ENCODE measurements around the gene PARP15. TPM values are rescaled to one million over a fixed set of nuclear protein-coding genes. Genes with fewer than 3 reads are reported as not detected.

PARP15 gene
- total RNA-seq, 4 donors from 2014 or later = 0.39 to 2.3 (median 0.65) TPM

DNA sequence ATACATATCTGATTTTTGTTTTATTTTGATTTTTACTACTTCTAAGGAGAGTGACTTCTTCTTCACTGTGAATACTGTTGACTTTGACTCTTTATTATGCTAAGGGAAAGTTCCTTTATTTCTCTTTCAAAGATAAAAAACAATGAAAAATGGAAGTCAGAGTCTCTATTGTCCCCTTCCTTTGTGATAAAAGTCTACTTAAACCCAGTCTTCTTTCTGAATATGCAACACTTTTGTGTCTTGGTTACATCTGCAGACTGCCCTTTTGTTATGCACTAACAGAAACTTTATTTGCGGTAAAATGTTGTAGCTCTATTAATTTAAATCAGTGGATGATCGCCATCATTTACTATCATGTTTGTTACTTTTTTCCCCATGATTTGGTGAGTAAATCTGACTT lies 13.2 kb downstream of the PARP15 start:
- Histone ChIP-seq H3K4me1 (no peaks in the 10 kb centered on the region), H3K36me3 (no peaks in the 10 kb centered on the region), H3K4me3 (no peak overlapping the region), H3K9me3 (no peaks in the 10 kb centered on the region), H3K27me3 (no peaks in the 10 kb centered on the region), H3K27ac (replicated peaks in 1 of 4) (no peak overlapping the region)
- intact Hi-C loops (cut with DNase I) = no loop called here
- no peak for TF ChIP-seq POLR2A (IDR thresholded peaks at IDR 0.05; ENCODE audit: low read depth)
- 99% methylated on average over 2 of the region's 2 CpGs for WGBS
- DNase-seq (ENCODE audit: extremely low spot score) = no peak

DNA sequence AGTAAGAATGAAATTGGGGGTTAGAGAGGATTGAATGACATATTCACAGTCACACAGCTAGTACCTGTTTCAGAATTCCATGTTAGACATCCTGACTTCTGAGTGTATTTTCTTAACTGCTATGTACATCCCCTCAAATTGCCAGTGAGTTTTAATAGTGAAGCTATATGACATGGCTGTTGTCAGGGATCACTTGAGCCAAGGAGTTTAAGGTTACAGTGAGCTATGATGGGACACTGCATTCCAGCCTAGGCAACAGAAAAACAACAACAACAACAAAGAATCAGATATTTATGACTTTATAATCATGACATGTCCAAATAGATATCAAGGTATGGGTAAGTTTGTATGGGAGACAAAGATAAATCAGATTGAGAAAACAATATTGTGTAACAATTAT lies 16.6 kb downstream of the PARP15 start:
- no peaks in the 10 kb centered on the region for H3K36me3 ChIP-seq
- H3K4me1 ChIP-seq = no peaks in the 10 kb centered on the region
- DNase-seq (ENCODE audit: extremely low spot score) = no peak
- H3K27me3 ChIP-seq = no peaks in the 10 kb centered on the region
- H3K4me3 ChIP-seq = no peak overlapping the region
- H3K27ac ChIP-seq (replicated peaks in 1 of 4) = no peak overlapping the region
- TF ChIP-seq, protein P1, sequence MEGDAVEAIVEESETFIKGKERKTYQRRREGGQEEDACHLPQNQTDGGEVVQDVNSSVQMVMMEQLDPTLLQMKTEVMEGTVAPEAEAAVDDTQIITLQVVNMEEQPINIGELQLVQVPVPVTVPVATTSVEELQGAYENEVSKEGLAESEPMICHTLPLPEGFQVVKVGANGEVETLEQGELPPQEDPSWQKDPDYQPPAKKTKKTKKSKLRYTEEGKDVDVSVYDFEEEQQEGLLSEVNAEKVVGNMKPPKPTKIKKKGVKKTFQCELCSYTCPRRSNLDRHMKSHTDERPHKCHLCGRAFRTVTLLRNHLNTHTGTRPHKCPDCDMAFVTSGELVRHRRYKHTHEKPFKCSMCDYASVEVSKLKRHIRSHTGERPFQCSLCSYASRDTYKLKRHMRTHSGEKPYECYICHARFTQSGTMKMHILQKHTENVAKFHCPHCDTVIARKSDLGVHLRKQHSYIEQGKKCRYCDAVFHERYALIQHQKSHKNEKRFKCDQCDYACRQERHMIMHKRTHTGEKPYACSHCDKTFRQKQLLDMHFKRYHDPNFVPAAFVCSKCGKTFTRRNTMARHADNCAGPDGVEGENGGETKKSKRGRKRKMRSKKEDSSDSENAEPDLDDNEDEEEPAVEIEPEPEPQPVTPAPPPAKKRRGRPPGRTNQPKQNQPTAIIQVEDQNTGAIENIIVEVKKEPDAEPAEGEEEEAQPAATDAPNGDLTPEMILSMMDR (IDR thresholded peaks at IDR 0.05) = no peak
- TF ChIP-seq EP300 (IDR thresholded peaks at IDR 0.05) = no peak
- no peak for TF ChIP-seq POLR2AphosphoS5 (IDR thresholded peaks at IDR 0.05)
- TF ChIP-seq POLR2A (IDR thresholded peaks at IDR 0.05; ENCODE audit: low read depth) = no peak
- intact Hi-C loops (cut with DNase I) = no loop called here
- no peaks in the 10 kb centered on the region for H3K9me3 ChIP-seq

DNA sequence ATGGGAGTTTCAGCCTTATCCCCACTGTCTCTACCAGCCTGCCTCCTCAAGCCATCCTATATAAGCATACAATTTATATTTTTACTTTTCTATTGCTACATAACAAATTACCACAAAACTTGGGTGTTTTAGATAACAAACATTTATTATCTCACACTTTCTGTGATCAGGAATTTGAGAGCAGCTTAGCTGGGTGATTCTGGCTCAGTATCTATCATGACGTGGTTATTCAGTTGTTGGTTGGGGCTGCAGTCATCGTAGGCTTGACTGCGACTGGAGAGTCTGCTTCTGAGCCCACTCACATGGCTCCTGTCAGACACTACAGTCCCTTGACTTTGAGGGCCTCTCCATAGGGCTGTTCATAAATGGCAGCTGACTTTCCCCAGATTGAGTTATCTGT lies 20.7 kb downstream of the PARP15 start:
- no peak for DNase-seq (ENCODE audit: extremely low spot score)
- H3K36me3 ChIP-seq = no peaks in the 10 kb centered on the region
- no peaks in the 10 kb centered on the region for H3K27me3 ChIP-seq
- TF ChIP-seq, protein P1 (IDR thresholded peaks at IDR 0.05) = no peak
- no peak for TF ChIP-seq EP300 (IDR thresholded peaks at IDR 0.05)
- TF ChIP-seq POLR2A (IDR thresholded peaks at IDR 0.05; ENCODE audit: low read depth) = no peak
- TF ChIP-seq POLR2AphosphoS5 (IDR thresholded peaks at IDR 0.05) = no peak
- H3K4me3 ChIP-seq = no peak overlapping the region
- intact Hi-C loops (cut with DNase I) = no loop called here
- H3K4me1 ChIP-seq = no peaks in the 10 kb centered on the region
- WGBS = 87% methylated on average over 3 of the region's 3 CpGs
- no peak overlapping the region for H3K27ac ChIP-seq (replicated peaks in 1 of 4)
- H3K9me3 ChIP-seq = no peaks in the 10 kb centered on the region

DNA sequence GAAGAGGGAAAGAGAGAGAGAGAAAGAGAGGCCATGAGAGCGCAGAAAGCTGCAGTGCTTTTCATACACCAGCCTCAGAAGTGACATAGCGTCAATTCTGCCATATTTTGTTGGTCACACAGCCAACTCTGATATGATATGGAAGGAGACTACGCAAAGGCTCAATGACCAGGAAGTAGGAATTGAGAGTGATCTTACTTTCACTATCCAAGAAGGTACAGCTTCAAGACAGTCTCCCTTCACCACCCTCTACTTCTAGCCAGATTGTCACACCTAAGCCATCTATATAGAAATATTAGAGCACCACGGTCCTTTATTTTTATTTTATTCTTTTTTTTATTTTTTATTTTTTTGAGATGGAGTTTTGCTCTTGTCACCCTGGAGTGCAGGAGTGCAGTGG lies 21.1 kb downstream of the PARP15 start:
- DNase-seq (ENCODE audit: extremely low spot score) = no peak
- H3K36me3 ChIP-seq = no peaks in the 10 kb centered on the region
- H3K9me3 ChIP-seq = no peaks in the 10 kb centered on the region
- WGBS = 70% methylated on average over 4 of the region's 4 CpGs
- no peaks in the 10 kb centered on the region for H3K27me3 ChIP-seq
- no peaks in the 10 kb centered on the region for H3K4me1 ChIP-seq
- intact Hi-C loops (cut with DNase I) = no loop called here
- no peak overlapping the region for H3K27ac ChIP-seq (replicated peaks in 1 of 4)
- TF ChIP-seq EP300 (IDR thresholded peaks at IDR 0.05) = no peak
- TF ChIP-seq, protein P1 (IDR thresholded peaks at IDR 0.05) = no peak
- no peak for TF ChIP-seq POLR2A (IDR thresholded peaks at IDR 0.05; ENCODE audit: low read depth)
- TF ChIP-seq POLR2AphosphoS5 (IDR thresholded peaks at IDR 0.05) = no peak
- H3K4me3 ChIP-seq = no peak overlapping the region

DNA sequence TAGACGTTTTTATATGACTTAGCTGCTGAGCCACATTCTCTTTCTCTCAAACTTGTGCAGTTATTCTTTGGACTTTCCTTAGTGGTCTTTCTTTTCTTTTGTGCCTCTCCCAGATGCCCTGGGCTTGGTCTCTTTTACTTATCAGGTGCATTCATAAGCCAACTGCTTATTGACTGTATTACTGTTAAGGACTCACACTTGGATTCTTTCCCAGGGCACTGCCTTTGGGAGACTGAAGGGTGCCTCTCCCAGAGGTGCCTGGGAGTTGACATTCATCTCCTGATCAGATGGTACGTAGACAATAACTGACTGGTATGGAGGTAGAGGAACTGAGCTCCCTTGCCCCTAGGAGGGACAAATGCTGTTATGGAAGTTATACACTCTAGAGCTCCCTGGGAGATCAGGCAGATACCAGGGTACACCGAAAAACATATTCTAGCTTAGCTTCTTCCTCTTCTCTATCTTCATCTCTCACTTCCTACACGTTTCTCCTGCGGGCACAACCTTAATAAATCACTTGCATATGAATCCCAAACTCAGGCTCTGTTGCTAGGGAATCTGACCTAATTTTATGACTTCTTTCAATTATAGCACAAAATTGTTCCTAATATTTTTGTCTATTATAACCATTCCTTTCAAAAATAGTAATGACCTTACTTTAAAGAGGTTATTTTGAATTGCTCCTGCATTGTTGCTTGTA lies 24.7 kb downstream of the PARP15 start:
- Histone ChIP-seq H3K27me3 (no peaks in the 10 kb centered on the region), H3K36me3 (no peaks in the 10 kb centered on the region), H3K4me3 (no peak overlapping the region), H3K27ac (replicated peaks in 1 of 4) (no peak overlapping the region), H3K4me1 (no peaks in the 10 kb centered on the region), H3K9me3 (no peaks in the 10 kb centered on the region)
- DNase-seq (ENCODE audit: extremely low spot score) = no peak
- TF ChIP-seq, protein P1 (IDR thresholded peaks at IDR 0.05) = no peak
- TF ChIP-seq POLR2A (IDR thresholded peaks at IDR 0.05; ENCODE audit: low read depth) = no peak
- TF ChIP-seq POLR2AphosphoS5 (IDR thresholded peaks at IDR 0.05) = no peak
- TF ChIP-seq EP300 (IDR thresholded peaks at IDR 0.05) = no peak
- intact Hi-C loops (cut with DNase I) = no loop called here
- WGBS = 72% methylated on average over 5 of the region's 5 CpGs

Measured in esophagus muscularis mucosa (tissue), 4 donors.